ENCODE data around the gene MAT1A. TPM values are rescaled to one million over a fixed set of nuclear protein-coding genes. Genes with fewer than 3 reads are reported as not detected.
"Not testable (repeated sequence)": the region's sequence is repeated elsewhere in the genome, so short reads cannot be mapped to it uniquely, and the experiment has no call there.

Gene MAT1A
- not detected in 2 replicates for polyA plus RNA-seq (2014; cell fraction: cytosol; rRNA removed)
- not detected in 2 replicates for polyA plus RNA-seq (2014; cell fraction: nucleus; rRNA removed)

GRCh38 chr10:80289451-80290287 is at the start of gene MAT1A:
Gene MAT1A, minus strand, starts transcription at chr10:80289658. Its CDS starts 235 bp downstream, at chr10:80289423.
- DNase-seq (ENCODE audit: low spot score) = no peak

- DNase-seq (ENCODE audit: low spot score) = no peak
Observed at GRCh38 chr10:80333983-80334382, 44.5 kb upstream of the MAT1A start.

- DNase-seq (ENCODE audit: low spot score) = no peak
Observed at GRCh38 chr10:80324891-80325364, 35.5 kb upstream of the MAT1A start.

GRCh38 chr10:80324086-80324485 is 34.6 kb upstream of the MAT1A start:
- no peak for DNase-seq (ENCODE audit: low spot score)

- no peak for DNase-seq (ENCODE audit: low spot score)
Observed at GRCh38 chr10:80323311-80323710, 33.9 kb upstream of the MAT1A start.

- DNase-seq (ENCODE audit: low spot score) = no peak
Observed at GRCh38 chr10:80322711-80323110, 33.3 kb upstream of the MAT1A start.

- DNase-seq (ENCODE audit: low spot score) = no peak
Observed at GRCh38 chr10:80322158-80322557, 32.7 kb upstream of the MAT1A start.

- no peak for DNase-seq (ENCODE audit: low spot score)
Observed at GRCh38 chr10:80321183-80321582, 31.7 kb upstream of the MAT1A start.

GRCh38 chr10:80320377-80320776 is 30.9 kb upstream of the MAT1A start:
- no peak for DNase-seq (ENCODE audit: low spot score)

GRCh38 chr10:80319725-80320290 is 30.4 kb upstream of the MAT1A start:
- DNase-seq (ENCODE audit: low spot score) = no peak

GRCh38 chr10:80319318-80319717 is 29.9 kb upstream of the MAT1A start:
- DNase-seq (ENCODE audit: low spot score) = no peak

GRCh38 chr10:80318742-80319141 is 29.3 kb upstream of the MAT1A start:
- DNase-seq (ENCODE audit: low spot score) = no peak

- DNase-seq (ENCODE audit: low spot score) = no peak
Observed at GRCh38 chr10:80315391-80315790, 25.9 kb upstream of the MAT1A start.

GRCh38 chr10:80313523-80313922 is 24.1 kb upstream of the MAT1A start:
- DNase-seq (ENCODE audit: low spot score) = no peak

GRCh38 chr10:80305989-80306388 is 16.5 kb upstream of the MAT1A start:
- DNase-seq (ENCODE audit: low spot score) = not testable (repeated sequence)

- no peak for DNase-seq (ENCODE audit: low spot score)
Observed at GRCh38 chr10:80296942-80297341, 7.5 kb upstream of the MAT1A start.

GRCh38 chr10:80292607-80293239 is 3.3 kb upstream of the MAT1A start:
- no peak for DNase-seq (ENCODE audit: low spot score)

GRCh38 chr10:80290474-80291220 is 1.2 kb upstream of the MAT1A start:
- no peak for DNase-seq (ENCODE audit: low spot score)

GRCh38 chr10:80288849-80289248 is 609 bp downstream of the MAT1A start:
- no peak for DNase-seq (ENCODE audit: low spot score)

- DNase-seq (ENCODE audit: low spot score) = no peak
Observed at GRCh38 chr10:80284522-80284921, 4.9 kb downstream of the MAT1A start.

- no peak for DNase-seq (ENCODE audit: low spot score)
Observed at GRCh38 chr10:80283536-80284199, 5.8 kb downstream of the MAT1A start.

Data from SK-N-DZ (cell line).